Thyroid gland (tissue), 4 donors: ENCODE measurements around the gene SUPT3H.

ENCODE experiments used
- CTCF ChIP-seq, 6 experiments: fragments of 200-600 bp in 3 of 6; fragments of 450-650 bp in 3 of 6; sonication (generic) in 3 of 6; IDR thresholded peaks; one replicate each; pipeline ENCODE4 v1.5.1; 2016 to 2019; ENCODE audit warnings: antibody characterized with exemption in 6 of 6, mild to moderate bottlenecking in 2 of 6, inconsistent platforms in 1 of 6, moderate library complexity in 1 of 6
- POLR2A ChIP-seq, 2 donors: fragments of 450-650 bp; IDR thresholded peaks; one replicate each; pipeline ENCODE4 v1.6.1; 2017; ENCODE audit warnings: antibody characterized with exemption in 2 of 2, mild to moderate bottlenecking in 2 of 2, moderate library complexity in 1 of 2

- TF ChIP-seq CTCF (IDR thresholded peaks at IDR 0.05) (no peak), POLR2A (IDR thresholded peaks at IDR 0.05) (no peak)
Observed at GRCh38 chr6:44965708-44966107, 412.0 kb downstream of the SUPT3H start.
